HEK293 (cell line): ENCODE measurements around the gene C6orf120.

Experiments
- BCL11B ChIP-seq: fragments of 450-650 bp; formaldehyde crosslinking; IDR thresholded peaks from 2 replicates; pipeline ENCODE4 v1.5.1; 2016; ENCODE audit warnings: low read depth, missing biosample characterization, missing genetic modification characterization
- CTCF ChIP-seq: fragments of 450-650 bp; formaldehyde crosslinking; IDR thresholded peaks from 2 replicates; pipeline ENCODE4 v1.5.1; 2016; ENCODE audit warnings: missing biosample characterization, missing genetic modification characterization
- GFI1B ChIP-seq: fragments of 450-650 bp; formaldehyde crosslinking; IDR thresholded peaks from 2 replicates; pipeline ENCODE4 v1.5.1; 2016; ENCODE audit warnings: missing biosample characterization, missing genetic modification characterization
- GLI2 ChIP-seq: fragments of 450-650 bp; formaldehyde crosslinking; IDR thresholded peaks from 2 replicates; pipeline ENCODE4; 2017; ENCODE audit warnings: missing biosample characterization, missing genetic modification characterization, low read depth, borderline replicate concordance
- GLIS1 ChIP-seq: fragments of 450-650 bp; formaldehyde crosslinking; IDR thresholded peaks from 2 replicates; pipeline ENCODE4 v1.5.1; 2016; ENCODE audit warnings: missing biosample characterization, missing genetic modification characterization
- GLIS2 ChIP-seq: fragments of 450-650 bp; formaldehyde crosslinking; IDR thresholded peaks from 2 replicates; pipeline ENCODE4 v1.5.1; 2016; ENCODE audit warnings: missing biosample characterization, missing genetic modification characterization
- KLF1 ChIP-seq: fragments of 450-650 bp; formaldehyde crosslinking; IDR thresholded peaks from 2 replicates; pipeline ENCODE4 v1.5.1; 2016; ENCODE audit warnings: missing biosample characterization, missing genetic modification characterization
- KLF9 ChIP-seq: fragments of 450-650 bp; formaldehyde crosslinking; IDR thresholded peaks from 2 replicates; pipeline ENCODE4 v1.5.1; 2016; ENCODE audit warnings: missing biosample characterization, missing genetic modification characterization, low read depth
- PATZ1 ChIP-seq: fragments of 450-650 bp; formaldehyde crosslinking; IDR thresholded peaks from 2 replicates; pipeline ENCODE4 v1.5.1; 2016; ENCODE audit warnings: missing biosample characterization, missing genetic modification characterization
- PRDM1 ChIP-seq: fragments of 450-650 bp; formaldehyde crosslinking; IDR thresholded peaks from 2 replicates; pipeline ENCODE4; 2016; ENCODE audit warnings: missing biosample characterization, missing genetic modification characterization
- REST ChIP-seq: fragments of 450-650 bp; formaldehyde crosslinking; IDR thresholded peaks from 2 replicates; pipeline ENCODE4 v1.5.1; 2016; ENCODE audit warnings: missing biosample characterization, missing genetic modification characterization
- SCRT2 ChIP-seq: fragments of 450-650 bp; formaldehyde crosslinking; IDR thresholded peaks from 2 replicates; pipeline ENCODE4 v1.5.1; 2016; ENCODE audit warnings: missing biosample characterization, missing genetic modification characterization
- ZBTB11 ChIP-seq: fragments of 450-650 bp; formaldehyde crosslinking; conservative IDR thresholded peaks from 2 replicates; pipeline ENCODE4 v1.5.1; 2016; ENCODE audit warnings: low read depth, missing biosample characterization, missing genetic modification characterization
- ZBTB20 ChIP-seq: fragments of 450-650 bp; formaldehyde crosslinking; IDR thresholded peaks from 2 replicates; pipeline ENCODE4 v1.5.1; 2016; ENCODE audit warnings: missing biosample characterization, missing genetic modification characterization
- ZBTB48 ChIP-seq: fragments of 450-650 bp; formaldehyde crosslinking; IDR thresholded peaks from 2 replicates; pipeline ENCODE4 v1.5.1; 2016; ENCODE audit warnings: missing biosample characterization, missing genetic modification characterization
- ZBTB7A ChIP-seq: fragments of 450-650 bp; formaldehyde crosslinking; IDR thresholded peaks from 2 replicates; pipeline ENCODE4 v1.5.1; 2016; ENCODE audit warnings: low read depth, missing biosample characterization, missing genetic modification characterization
- ZFP3 ChIP-seq: fragments of 450-650 bp; formaldehyde crosslinking; IDR thresholded peaks from 2 replicates; pipeline ENCODE4 v1.5.1; 2016; ENCODE audit warnings: low read depth, missing biosample characterization, missing genetic modification characterization
- ZIC2 ChIP-seq: fragments of 450-650 bp; formaldehyde crosslinking; IDR thresholded peaks from 2 replicates; pipeline ENCODE4 v1.5.1; 2016; ENCODE audit warnings: missing biosample characterization, missing genetic modification characterization
- ZNF157 ChIP-seq: fragments of 450-650 bp; formaldehyde crosslinking; IDR thresholded peaks from 2 replicates; pipeline ENCODE4 v1.5.1; 2016; ENCODE audit warnings: missing biosample characterization, missing genetic modification characterization
- ZNF211 ChIP-seq: fragments of 450-650 bp; formaldehyde crosslinking; IDR thresholded peaks from 2 replicates; pipeline ENCODE4 v1.5.1; 2016; ENCODE audit warnings: low read depth, missing biosample characterization, missing genetic modification characterization
- ZNF341 ChIP-seq: fragments of 450-650 bp; formaldehyde crosslinking; IDR thresholded peaks from 2 replicates; pipeline ENCODE4; 2016; ENCODE audit warnings: low read depth, missing biosample characterization, missing genetic modification characterization
- ZNF394 ChIP-seq: fragments of 450-650 bp; formaldehyde crosslinking; IDR thresholded peaks from 2 replicates; pipeline ENCODE4 v1.5.1; 2016; ENCODE audit warnings: missing biosample characterization, missing genetic modification characterization, mild to moderate bottlenecking, moderate library complexity, borderline replicate concordance
- ZNF514 ChIP-seq: fragments of 450-650 bp; formaldehyde crosslinking; IDR thresholded peaks from 2 replicates; pipeline ENCODE4 v1.5.1; 2016; ENCODE audit warnings: missing biosample characterization, missing genetic modification characterization
- ZNF529 ChIP-seq: fragments of 450-650 bp; formaldehyde crosslinking; IDR thresholded peaks from 2 replicates; pipeline ENCODE4 v1.5.1; 2017; ENCODE audit warnings: missing genetic modification characterization, missing biosample characterization; ENCODE audit not compliant: insufficient replicate concordance
- ZNF610 ChIP-seq: fragments of 450-650 bp; formaldehyde crosslinking; IDR thresholded peaks from 2 replicates; pipeline ENCODE4 v1.5.1; 2016; ENCODE audit warnings: missing biosample characterization, missing genetic modification characterization, borderline replicate concordance
- ZNF776 ChIP-seq: fragments of 450-650 bp; formaldehyde crosslinking; IDR thresholded peaks from 2 replicates; pipeline ENCODE4 v1.5.0; 2017; ENCODE audit warnings: missing biosample characterization, missing genetic modification characterization, borderline replicate concordance
- ZSCAN23 ChIP-seq: fragments of 450-650 bp; formaldehyde crosslinking; IDR thresholded peaks from 2 replicates; pipeline ENCODE4 v1.5.1; 2016; ENCODE audit warnings: missing biosample characterization, missing genetic modification characterization
- ZSCAN4 ChIP-seq: fragments of 450-650 bp; formaldehyde crosslinking; IDR thresholded peaks from 2 replicates; pipeline ENCODE4 v1.5.1; 2017; ENCODE audit warnings: missing biosample characterization, missing genetic modification characterization

Gene C6orf120

GRCh38 chr6:169724494-169725124 lies 22.7 kb downstream of the C6orf120 start, which contains the start of gene PHF10 (continued):
- TF ChIP-seq REST (tag by site-specific recombination) (peak; percentile 34; the same call in 1 of the 2 replicates), ZNF394 (tag by site-specific recombination) (peak; percentile 70), BCL11B (tag by site-specific recombination) (no peak), GLIS2 (tag by site-specific recombination) (peak; percentile 87), ZNF610 (tag by site-specific recombination) (peak; percentile 90), ZIC2 (peak; percentile 73), ZNF341 (tag by site-specific recombination) (peak; percentile 50; the same call in 1 of the 2 replicates), KLF1 (tag by site-specific recombination) (peak; percentile 61), SCRT2 (tag by site-specific recombination) (peak; percentile 55; the same call in 1 of the 2 replicates), ZSCAN4 (tag by site-specific recombination) (0 out of 2 replicates have a peak, but pooled peaks have one; percentile 23), ZSCAN23 (tag by site-specific recombination) (no peak), ZNF514 (tag by site-specific recombination) (no peak), PATZ1 (tag by site-specific recombination) (peak; percentile 66), GLI2 (tag by site-specific recombination) (no peak), GFI1B (tag by site-specific recombination) (peak; percentile 35; the same call in 1 of the 2 replicates), ZBTB20 (tag by site-specific recombination) (peak; percentile 82; the same call in 1 of the 2 replicates), ZNF776 (tag by site-specific recombination) (no peak), ZBTB11 (tag by site-specific recombination) (peak; percentile 37; the same call in 1 of the 2 replicates), ZNF157 (tag by site-specific recombination) (no peak), ZFP3 (tag by site-specific recombination) (no peak), KLF9 (tag by site-specific recombination) (peak; percentile 59; the same call in 1 of the 2 replicates), PRDM1 (tag by site-specific recombination) (no peak), GLIS1 (peak; percentile 52), ZBTB7A (tag by site-specific recombination) (0 out of 2 replicates have a peak, but pooled peaks have one; percentile 11), ZBTB48 (0 out of 2 replicates have a peak, but pooled peaks have one; percentile 10), ZNF529 (tag by site-specific recombination) (no peak), CTCF (tag by site-specific recombination) (peak; percentile 43), ZNF211 (tag by site-specific recombination) (no peak)
